HEK293T (cell line): Measurements from ENCODE around the gene EBI3.

Experiments
- CTCF ChIA-PET: fragments of 350-600 bp; formaldehyde crosslinking; extraction: SDS; loops from one replicate; lab custom pipeline; 2021; ENCODE audit warnings: antibody characterized with exemption, inconsistent platforms; lab: Yijun Ruan, JAX
- POLR2A ChIA-PET: fragments of 350-600 bp; formaldehyde crosslinking; extraction: SDS; loops from one replicate; lab custom pipeline; 2020; ENCODE audit warnings: antibody characterized with exemption, inconsistent platforms; lab: Yijun Ruan, JAX
- DNase-seq: peaks from one replicate; pipeline ENCODE4 v3.0.0; 2012; ENCODE audit warnings: mixed read lengths; ENCODE audit errors: extremely low spot score
- ARNT ChIP-seq: fragments of 450-650 bp; IDR thresholded peaks from 2 replicates; pipeline ENCODE4 v1.6.1; 2017; ENCODE audit warnings: mild to moderate bottlenecking
- BHLHE40 ChIP-seq: fragments of 450-650 bp; IDR thresholded peaks from 2 replicates; pipeline ENCODE4 v1.6.1; 2016; ENCODE audit warnings: mild to moderate bottlenecking, moderate library complexity, borderline replicate concordance
- CTBP1 ChIP-seq: fragments of 450-650 bp; IDR thresholded peaks from 2 replicates; pipeline ENCODE4 v1.6.1; 2016; ENCODE audit warnings: borderline replicate concordance
- ELF4 ChIP-seq: fragments of 450-650 bp; IDR thresholded peaks from 2 replicates; pipeline ENCODE4 v1.6.1; 2017; ENCODE audit warnings: antibody characterized with exemption
- FOXA1 ChIP-seq: fragments of 450-650 bp; IDR thresholded peaks from 2 replicates; pipeline ENCODE4 v1.6.1; 2016; ENCODE audit warnings: mild to moderate bottlenecking
- FOXK2 ChIP-seq: fragments of 450-650 bp; IDR thresholded peaks from 2 replicates; pipeline ENCODE4 v1.6.1; 2016; ENCODE audit warnings: mild to moderate bottlenecking
- FOXM1 ChIP-seq: fragments of 450-650 bp; IDR thresholded peaks from 2 replicates; pipeline ENCODE4 v1.6.1; 2017; ENCODE audit warnings: mild to moderate bottlenecking, borderline replicate concordance
- HDGF ChIP-seq: fragments of 450-650 bp; IDR thresholded peaks from 2 replicates; pipeline ENCODE4 v1.6.1; 2017; ENCODE audit warnings: antibody characterized with exemption, borderline replicate concordance
- L3MBTL2 ChIP-seq: fragments of 450-650 bp; conservative IDR thresholded peaks from 2 replicates; pipeline ENCODE4 v1.6.1; 2016; ENCODE audit warnings: mild to moderate bottlenecking
- LEF1 ChIP-seq: fragments of 450-650 bp; IDR thresholded peaks from 2 replicates; pipeline ENCODE4 v1.6.1; 2017; ENCODE audit warnings: mild to moderate bottlenecking, borderline replicate concordance
- NFRKB ChIP-seq: fragments of 450-650 bp; IDR thresholded peaks from 2 replicates; pipeline ENCODE4 v1.6.1; 2016; ENCODE audit warnings: mild to moderate bottlenecking, moderate library complexity
- PKNOX1 ChIP-seq: fragments of 450-650 bp; IDR thresholded peaks from 2 replicates; pipeline ENCODE4 v1.6.1; 2016
- SP1 ChIP-seq: fragments of 450-650 bp; IDR thresholded peaks from 2 replicates; pipeline ENCODE4 v1.6.1; 2017
- SUZ12 ChIP-seq: fragments of 450-650 bp; IDR thresholded peaks from 2 replicates; pipeline ENCODE4 v1.6.1; 2016; ENCODE audit warnings: mild to moderate bottlenecking
- TARDBP ChIP-seq: fragments of 450-650 bp; IDR thresholded peaks from 2 replicates; pipeline ENCODE4 v1.6.1; 2016
- ZNF384 ChIP-seq: fragments of 450-650 bp; IDR thresholded peaks from 2 replicates; pipeline ENCODE4 v1.6.1; 2016

EBI3 gene

GRCh38 chr19:4196009-4196408 is 33.3 kb upstream of the EBI3 start:
- DNase-seq, result no peak
- TF ChIP-seq TARDBP (no peak), ZNF384 (no peak), ARNT (no peak), HDGF (no peak), FOXM1 (no peak), SP1 (no peak), FOXA1 (no peak), LEF1 (no peak), CTBP1 (no peak), SUZ12 (no peak), ELF4 (no peak)
- ChIA-PET CTCF (no interaction called here), POLR2A (interaction anchor here (1.0 kb wide), 1 partner anchor 12 kb away, joined by 3 read pairs; no protein-coding TSS in a partner anchor)

- no peak for TF ChIP-seq ARNT
- TF ChIP-seq BHLHE40, result no peak
- TF ChIP-seq SP1, result no peak
- no peak for TF ChIP-seq HDGF
- no peak for TF ChIP-seq NFRKB
- TF ChIP-seq SUZ12, result no peak
- TF ChIP-seq CTBP1, result no peak
- TF ChIP-seq ZNF384, result no peak
- TF ChIP-seq PKNOX1, result no peak
- no peak for TF ChIP-seq FOXM1
- TF ChIP-seq FOXK2, result no peak
- no peak for TF ChIP-seq TARDBP
- TF ChIP-seq LEF1, result no peak
- no peak for TF ChIP-seq ELF4
- no peak for TF ChIP-seq L3MBTL2
- no peak for TF ChIP-seq FOXA1
- ChIA-PET CTCF (no interaction called here), POLR2A (no interaction called here)
- no peak for DNase-seq
Measured at GRCh38 chr19:4196587-4197148, 32.7 kb upstream of the EBI3 start.

GRCh38 chr19:4197228-4197624 is 32.1 kb upstream of the EBI3 start:
- TF ChIP-seq TARDBP (peak; percentile 6; the same call in 1 of the 2 replicates), ELF4 (no peak)
- ChIA-PET POLR2A (no interaction called here), CTCF (no interaction called here)
- DNase-seq, result no peak

DNA sequence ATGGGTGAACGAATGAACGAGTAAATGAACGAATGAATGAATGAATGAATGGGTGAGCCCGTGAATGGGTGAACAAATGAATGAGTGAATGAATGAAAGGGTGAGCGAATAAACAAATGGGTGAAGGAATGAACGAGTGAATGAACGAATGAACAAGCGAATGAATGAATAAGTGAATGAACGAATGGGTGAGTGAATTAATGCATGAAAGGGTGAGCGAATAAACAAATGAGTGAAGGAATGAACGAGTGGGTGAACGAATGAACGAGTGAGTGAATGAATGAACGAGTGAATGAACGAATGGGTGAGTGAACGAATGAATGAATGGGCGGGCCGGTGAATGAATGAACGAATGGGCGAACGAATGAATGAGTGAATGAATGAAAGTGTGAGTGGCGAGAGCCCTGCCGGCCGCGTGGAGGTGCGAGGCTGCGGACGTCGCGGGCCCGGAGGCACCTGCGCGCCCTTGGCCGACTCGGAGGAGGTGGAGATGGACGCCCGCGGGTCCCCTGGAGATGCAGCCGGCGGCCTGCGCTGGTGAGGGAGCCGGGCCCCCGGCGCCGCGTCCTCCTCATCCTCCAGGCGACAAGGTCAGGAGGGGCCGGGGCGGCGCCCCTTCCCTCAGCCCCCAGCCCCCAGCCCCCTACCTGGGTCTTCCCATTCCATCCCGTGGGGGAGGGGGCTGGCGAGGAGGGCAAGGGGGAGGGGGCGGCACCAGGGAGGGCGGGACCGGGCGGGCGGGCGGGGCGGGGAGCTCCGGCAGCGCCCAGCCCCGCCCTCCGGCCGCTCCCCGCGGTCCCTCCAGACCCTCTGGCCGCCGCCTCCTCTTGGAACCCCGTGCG is 31.5 kb upstream of the EBI3 start:
- ChIA-PET POLR2A (interaction anchor here (1.0 kb wide), 1 partner anchor 212 kb away, joined by 5 read pairs; the partner anchor contains the start of gene EEF2), CTCF (interaction anchor here (0.5 kb wide), 1 partner anchor 124 kb away, joined by 4 read pairs; no protein-coding TSS in a partner anchor)
- peak; percentile 90 for TF ChIP-seq L3MBTL2
- TF ChIP-seq NFRKB, result peak; percentile 78
- TF ChIP-seq ZNF384, result no peak
- DNase-seq, result peak; percentile 67

- DNase-seq, result no peak
- ChIA-PET CTCF (no interaction called here), POLR2A (interaction anchor here (1.0 kb wide), 1 partner anchor 213 kb away, joined by 5 read pairs; the partner anchor contains the start of gene EEF2)
- no peak for TF ChIP-seq L3MBTL2
- no peak for TF ChIP-seq PKNOX1
- TF ChIP-seq FOXK2, result no peak
- TF ChIP-seq FOXA1, result no peak
- TF ChIP-seq TARDBP, result no peak
- no peak for TF ChIP-seq ZNF384
- TF ChIP-seq HDGF, result no peak
- TF ChIP-seq ELF4, result no peak
- TF ChIP-seq BHLHE40, result no peak
- TF ChIP-seq CTBP1, result no peak
- no peak for TF ChIP-seq FOXM1
- TF ChIP-seq NFRKB, result no peak
- TF ChIP-seq ARNT, result no peak
Measured at GRCh38 chr19:4198467-4199126, 30.7 kb upstream of the EBI3 start.

GRCh38 chr19:4199699-4200293 is 29.5 kb upstream of the EBI3 start:
- POLR2A ChIA-PET, result no interaction called here
- CTCF ChIA-PET, result interaction anchor here (0.6 kb wide), 1 partner anchor 13 kb away, joined by 3 read pairs; no protein-coding TSS in a partner anchor
- DNase-seq, result no peak
- TF ChIP-seq FOXM1 (no peak), FOXK2 (no peak)
